IMR-90 (cell line): ENCODE results near the gene ZNF177. TPM values are rescaled to one million over a fixed set of nuclear protein-coding genes. Genes with fewer than 3 reads are reported as not detected.

ENCODE experiments used
- ATAC-seq: fragments of 200-7000 bp; cut with Tn5 transposase; 2 replicates; pipeline ENCODE4 v1.9.1; 2020; ENCODE audit warnings: low read depth, mild to moderate bottlenecking, moderate library complexity
- BruUV-seq: library from RNA; stranded (reverse); fragments of 400-500 nt; replicated peaks from 2 replicates; lab custom pipeline; 2021; lab: Mats Ljungman, UMichigan
- CTCF ChIA-PET: fragments of 300-600 bp; formaldehyde crosslinking; extraction: SDS; loops from one replicate; lab custom pipeline; 2021; ENCODE audit warnings: antibody characterized with exemption; lab: Yijun Ruan, JAX
- POLR2A ChIA-PET: fragments of 300-600 bp; sonication (Branson Sonifier 250); formaldehyde crosslinking; loops from one replicate; lab custom pipeline; 2022; ENCODE audit warnings: antibody characterized with exemption; ENCODE audit not compliant: unreplicated experiment; lab: Charles Lee
- DNase-seq: peaks from one replicate; pipeline ENCODE4 v3.0.0; 2013
- H2AFZ ChIP-seq: replicated peaks from 2 replicates; pipeline ENCODE3; 2013; ENCODE audit warnings: low read length, mild to moderate bottlenecking; ENCODE audit not compliant: poor library complexity
- H2AK5ac ChIP-seq: 2 replicates; pipeline ENCODE4 v1.6.1; 2013; ENCODE audit warnings: low read depth, low read length, inconsistent platforms
- H2AK9ac ChIP-seq: replicated peaks from 2 replicates; pipeline ENCODE3; 2013; ENCODE audit warnings: mild to moderate bottlenecking, low read depth, low read length, moderate library complexity; ENCODE audit not compliant: poor library complexity
- H2BK120ac ChIP-seq: 2 replicates; pipeline ENCODE4 v1.6.1; 2013; ENCODE audit warnings: low read depth, low read length, inconsistent platforms
- H2BK15ac ChIP-seq: 3 replicates; pipeline ENCODE4 v1.6.1; 2013; ENCODE audit warnings: low read depth, low read length, inconsistent platforms
- H2BK20ac ChIP-seq: 2 replicates; pipeline ENCODE4 v1.6.1; 2013; ENCODE audit warnings: low read depth, mild to moderate bottlenecking, inconsistent platforms, low read length, moderate library complexity
- H2BK5ac ChIP-seq: 2 replicates; pipeline ENCODE4 v1.6.1; 2013; ENCODE audit warnings: mild to moderate bottlenecking, low read depth, low read length, inconsistent platforms; ENCODE audit not compliant: poor library complexity, severe bottlenecking
- H3K14ac ChIP-seq: replicated peaks from 2 replicates; pipeline ENCODE4 v1.6.1; 2013; ENCODE audit warnings: low read depth, low read length, inconsistent platforms
- H3K18ac ChIP-seq: 2 replicates; pipeline ENCODE4 v1.6.1; 2013; ENCODE audit warnings: low read depth, low read length, control low read depth
- H3K23ac ChIP-seq: 2 replicates; pipeline ENCODE4 v1.6.1; 2013; ENCODE audit warnings: low read depth, low read length, inconsistent platforms
- H3K27ac ChIP-seq: 2 replicates; pipeline ENCODE4 v1.5.1; 2013; ENCODE audit warnings: mild to moderate bottlenecking, control low read depth, low read length; ENCODE audit not compliant: insufficient read depth
- H3K27me3 ChIP-seq: 2 replicates; pipeline ENCODE4 v1.6.1; 2013; ENCODE audit warnings: low read length; ENCODE audit not compliant: control insufficient read depth, insufficient read depth
- H3K36me3 ChIP-seq: 2 replicates; pipeline ENCODE4 v1.6.1; 2013; ENCODE audit warnings: low read length, mixed read lengths; ENCODE audit not compliant: control insufficient read depth, insufficient read depth
- H3K4ac ChIP-seq: 2 replicates; pipeline ENCODE4 v1.6.1; 2013; ENCODE audit warnings: low read depth, low read length, inconsistent platforms
- H3K4me1 ChIP-seq: 2 replicates; pipeline ENCODE4 v1.6.1; 2013; ENCODE audit warnings: low read length, mixed read lengths; ENCODE audit not compliant: control insufficient read depth, insufficient read depth
- H3K4me2 ChIP-seq: 2 replicates; pipeline ENCODE4 v1.6.1; 2013; ENCODE audit warnings: low read depth, mild to moderate bottlenecking, control low read depth, low read length, moderate library complexity
- H3K4me3 ChIP-seq: 2 replicates; pipeline ENCODE4 v1.5.1; 2013; ENCODE audit warnings: low read depth, mild to moderate bottlenecking, control low read depth, low read length, moderate library complexity; ENCODE audit not compliant: insufficient read depth
- H3K56ac ChIP-seq: 2 replicates; pipeline ENCODE4 v1.6.1; 2013; ENCODE audit warnings: low read length, inconsistent platforms; ENCODE audit not compliant: insufficient read depth; ENCODE audit errors: extremely low read depth
- H3K79me1 ChIP-seq, 2 experiments: 2 replicates each; pipeline ENCODE4 v1.6.1; 2013; ENCODE audit warnings: low read length in 2 of 2, inconsistent platforms in 1 of 2, low read depth in 1 of 2
- H3K9ac ChIP-seq: 2 replicates; pipeline ENCODE4 v1.6.1; 2013; ENCODE audit warnings: low read depth, low read length, control low read depth
- H3K9me1 ChIP-seq: 2 replicates; pipeline ENCODE4 v1.6.1; 2013; ENCODE audit warnings: low read length, inconsistent platforms; ENCODE audit not compliant: insufficient read depth
- H3K9me3 ChIP-seq: 2 replicates; pipeline ENCODE4 v1.6.1; 2013; ENCODE audit warnings: low read length; ENCODE audit not compliant: control insufficient read depth, insufficient read depth
- H4K20me1 ChIP-seq: 2 replicates; pipeline ENCODE4 v1.6.1; 2013; ENCODE audit warnings: low read length, inconsistent platforms; ENCODE audit not compliant: insufficient read depth
- H4K5ac ChIP-seq: 2 replicates; pipeline ENCODE4 v1.6.1; 2013; ENCODE audit warnings: mild to moderate bottlenecking, low read depth, low read length, control low read depth
- H4K8ac ChIP-seq, 2 experiments: 2 replicates each; pipeline ENCODE4 v1.6.1; 2013; ENCODE audit warnings: low read depth in 2 of 2, low read length in 2 of 2, control low read depth in 1 of 2, inconsistent platforms in 1 of 2
- H4K91ac ChIP-seq: 2 replicates; pipeline ENCODE4 v1.6.1; 2013; ENCODE audit warnings: low read depth, low read length, inconsistent platforms; ENCODE audit not compliant: insufficient read depth
- FOS ChIP-seq: fragments of 150-350 bp; IDR thresholded peaks from 2 replicates; pipeline ENCODE4 v1.6.1; 2016; ENCODE audit warnings: low read depth, low read length
- MAZ ChIP-seq: IDR thresholded peaks from 2 replicates; pipeline ENCODE4 v1.6.1; 2012; ENCODE audit warnings: low read depth, mild to moderate bottlenecking, low read length, improper control_type of control experiment, moderate library complexity, borderline replicate concordance
- POLR2A ChIP-seq: IDR thresholded peaks from 2 replicates; pipeline ENCODE4 v1.6.1; 2012; ENCODE audit warnings: mild to moderate bottlenecking, low read depth, low read length
- RAD21 ChIP-seq: IDR thresholded peaks from 2 replicates; pipeline ENCODE4 v1.6.1; 2012; ENCODE audit warnings: low read length, improper control_type of control experiment
- WGBS, 2 experiments: methylation state at CpG; one replicate each; pipeline versions ENCODE4 v1.1.5 to v1.1.7; 2013; ENCODE audit warnings: missing lambda C conversion rate in 2 of 2; ENCODE audit not compliant: insufficient read length in 1 of 2; ENCODE audit errors: extremely low coverage in 2 of 2; 5-methylcytosine and 5-hydroxymethylcytosine counted together
- dilution Hi-C: fragments of 300-500 bp; cut with HindIII; formaldehyde crosslinking; loops from one replicate; pipeline ENCODE4 v1.14.3; 2018; ENCODE audit warnings: low sequenced_read_pairs; ENCODE audit not compliant: unreplicated experiment
- in situ Hi-C: fragments of 300-500 bp; cut with MboI; formaldehyde crosslinking; loops from 3 replicates; pipeline ENCODE4 v1.14.3; 2019; ENCODE audit warnings: low sequenced_read_pairs, inconsistent platforms, mixed read lengths
- intact Hi-C: fragments of 100-400 bp; cut with micrococcal nuclease; formaldehyde crosslinking; loops from 2 replicates; pipeline ENCODE4 v1.10.0; 2022
- polyA plus RNA-seq, 3 experiments: library from polyadenylated mRNA; depleted of rRNA; stranded (reverse); fragments of >200 nt; gene quantifications; 2 replicates each; pipeline ENCODE4 v1.2.3, GENCODE V29; 2012; ENCODE audit warnings: low replicate concordance in 1 of 3
- total RNA-seq: library from RNA; depleted of rRNA; stranded (reverse); fragments of >200 nt; gene quantifications from 2 replicates; pipeline ENCODE4 v1.2.3, GENCODE V29; 2012

Gene ZNF177
- total and polyA plus RNA-seq, 2 of the 4 experiments (the other 2 are of a cell fraction), result 0.87 to 1.1 TPM

- ChIA-PET CTCF (interaction anchor here (0.6 kb wide), 1 partner anchor 14 kb away, joined by 5 read pairs; no protein-coding TSS in a partner anchor), POLR2A (no interaction called here)
- Histone ChIP-seq H3K56ac (no peak overlapping the region), H3K79me1 (peaks cover 16 to 32% of the 10 kb centered on the region in 2 experiments), H3K9me3 (no peaks in the 10 kb centered on the region), H3K27me3 (no peaks in the 10 kb centered on the region), H4K8ac (no peak overlapping the region), H2BK120ac (no peak overlapping the region), H2AK5ac (no peak overlapping the region), H4K91ac (no peak overlapping the region), H4K20me1 (no peaks in the 10 kb centered on the region), H3K36me3 (peaks cover 29% of the 10 kb centered on the region), H3K4me1 (no peaks in the 10 kb centered on the region), H2BK15ac (no peak overlapping the region), H3K14ac (no peak overlapping the region), H3K9ac (no peak overlapping the region), H3K23ac (no peak overlapping the region), H3K4ac (no peak overlapping the region), H2AK9ac (no peak overlapping the region), H3K18ac (no peak overlapping the region), H3K9me1 (no peaks in the 10 kb centered on the region), H3K4me3 (no peak overlapping the region), H2BK20ac (no peak overlapping the region), H4K5ac (no peak overlapping the region), H3K27ac (no peak overlapping the region), H2AFZ (no peak overlapping the region), H3K4me2 (no peak overlapping the region), H2BK5ac (no peak overlapping the region)
- intact Hi-C loops (loop anchor here (10.0 kb wide), 1 partner anchor 226 kb away; no protein-coding TSS in a partner anchor), in situ Hi-C loops (no loop called here), dilution Hi-C loops (no loop called here)
- no peak for ATAC-seq
- WGBS, 2 experiments, result 80% methylated on average over 1 of the region's 1 CpG; no CpG with 5 or more reads in 1 of the 2 experiments
- no peak for TF ChIP-seq FOS
- no peak for TF ChIP-seq MAZ
- no peak for TF ChIP-seq RAD21
- no peak for TF ChIP-seq POLR2A
- DNase-seq, result no peak
- BruUV-seq, result no TSS peak
Measured at GRCh38 chr19:9430444-9430843, 67.6 kb downstream of the ZNF177 start.
